Right ventricle myocardium superior (tissue), 1 donor: Measurements from ENCODE around the gene SPINK13. TPM values are rescaled to one million over a fixed set of nuclear protein-coding genes. Genes with fewer than 3 reads are reported as not detected.
"Not testable (repeated sequence)": the region's sequence is repeated elsewhere in the genome, so short reads cannot be mapped to it uniquely, and the experiment has no call there.

Experiments
- ATAC-seq: fragments of 200-7000 bp; cut with Tn5 transposase; one replicate; pipeline ENCODE4 v1.9.1; 2020; ENCODE audit warnings: mild to moderate bottlenecking; ENCODE audit not compliant: poor library complexity
- DNase-seq: peaks from one replicate; pipeline ENCODE4 v3.0.0-alpha.2; 2020
- intact Hi-C: fragments of 100-400 bp; cut with DNase I; formaldehyde crosslinking; loops from one replicate; pipeline ENCODE4 v1.11.2; 2022
- long read RNA-seq: library from polyadenylated mRNA; unstranded; transcript quantifications from one replicate; pipeline ENCODE4 v2.0.0, GENCODE V29; 2021
- total RNA-seq: library from RNA; stranded (reverse); fragmentation: NEBNext Ultra II Directional; extraction: Animal tissue kit (Norgen Biotek cat#: 25700); gene quantifications from one replicate; pipeline ENCODE4 v1.2.1, GENCODE V29; 2021
- donor health status: DM: no; HTN: yes; CAD: no; lungs with severe emphysema.

SPINK13 gene
- total RNA-seq = not detected
- long read RNA-seq = 0 reads

- DNase-seq = no peak
- intact Hi-C loops = no loop called here
- ATAC-seq = no peak
Measured at GRCh38 chr5:148268566-148268965, at the start of gene SPINK13. Gene SPINK13 (plus strand): TSS chr5:148268794. CDS start chr5:148270073, 1,279 bp downstream.

GRCh38 chr5:148221508-148221907, 47.1 kb upstream of the SPINK13 start:
- DNase-seq (no peak), ATAC-seq (no peak)
- intact Hi-C loops = no loop called here

GRCh38 chr5:148224117-148224742, 44.4 kb upstream of the SPINK13 start:
- ATAC-seq (no peak), DNase-seq (no peak)
- intact Hi-C loops = no loop called here

GRCh38 chr5:148228392-148228984, 40.1 kb upstream of the SPINK13 start:
- ATAC-seq (no peak), DNase-seq (no peak)
- intact Hi-C loops = no loop called here

GRCh38 chr5:148229840-148230239, 38.8 kb upstream of the SPINK13 start:
- ATAC-seq (no peak), DNase-seq (no peak)
- intact Hi-C loops = no loop called here

- intact Hi-C loops = no loop called here
- ATAC-seq = no peak
- no peak for DNase-seq
Measured at GRCh38 chr5:148230240-148230639, 38.4 kb upstream of the SPINK13 start.

GRCh38 chr5:148237785-148238417, 30.7 kb upstream of the SPINK13 start:
- DNase-seq (no peak), ATAC-seq (no peak)
- intact Hi-C loops = no loop called here

- intact Hi-C loops = no loop called here
- no peak for ATAC-seq
- no peak for DNase-seq
Measured at GRCh38 chr5:148238418-148238794, 30.2 kb upstream of the SPINK13 start, which contains the start of gene MARCOL. Gene MARCOL (plus strand): TSS chr5:148238525. CDS start chr5:148238598, 73 bp downstream.

GRCh38 chr5:148248894-148249293, 19.7 kb upstream of the SPINK13 start:
- intact Hi-C loops = no loop called here
- ATAC-seq (no peak), DNase-seq (no peak)

GRCh38 chr5:148255456-148255855, 13.1 kb upstream of the SPINK13 start:
- intact Hi-C loops = no loop called here
- ATAC-seq (no peak), DNase-seq (no peak)

- intact Hi-C loops = no loop called here
- ATAC-seq (no peak), DNase-seq (no peak)
Measured at GRCh38 chr5:148259288-148259687, 9.3 kb upstream of the SPINK13 start.

GRCh38 chr5:148261221-148261620, 7.4 kb upstream of the SPINK13 start:
- intact Hi-C loops = no loop called here
- ATAC-seq = no peak
- DNase-seq = no peak

GRCh38 chr5:148267962-148268361, 632 bp upstream of the SPINK13 start:
- intact Hi-C loops = no loop called here
- ATAC-seq (no peak), DNase-seq (no peak)

- DNase-seq, ATAC-seq, intact Hi-C loops: not testable (repeated sequence)
Measured at GRCh38 chr5:148275129-148275528, 6.5 kb downstream of the SPINK13 start.

GRCh38 chr5:148280893-148281292, 12.3 kb downstream of the SPINK13 start:
- DNase-seq, intact Hi-C loops, ATAC-seq: not testable (repeated sequence)

GRCh38 chr5:148281336-148281735, 12.7 kb downstream of the SPINK13 start:
- ATAC-seq, intact Hi-C loops, DNase-seq: not testable (repeated sequence)

GRCh38 chr5:148290271-148291195, 21.9 kb downstream of the SPINK13 start:
- DNase-seq (no peak), ATAC-seq (no peak)
- intact Hi-C loops = loop anchor here (10.0 kb wide), 1 partner anchor 434 kb away; no protein-coding TSS in a partner anchor

GRCh38 chr5:148297731-148298130, 29.1 kb downstream of the SPINK13 start:
- ATAC-seq (no peak), DNase-seq (no peak)
- intact Hi-C loops = loop anchor here (10.0 kb wide), 1 partner anchor 427 kb away; no protein-coding TSS in a partner anchor

- DNase-seq = no peak
- intact Hi-C loops = no loop called here
- ATAC-seq = no peak
Measured at GRCh38 chr5:148306446-148306845, 37.9 kb downstream of the SPINK13 start.
